Measurements from ENCODE around the gene PSD. TPM values are rescaled to one million over a fixed set of nuclear protein-coding genes. Genes with fewer than 3 reads are reported as not detected.

Gene PSD
- total and polyA plus RNA-seq, 9 of the 15 experiments (the other 6 are each of a cell fraction or from before 2014, with no cell fraction given): 0.11 to 1.7 (median 0.54) TPM; not detected in 2

- TF ChIP-seq PRDM10 (IDR thresholded peaks at IDR 0.05; ENCODE audit: partially characterized antibody) (peak; percentile 47), MAZ (CRISPR knock-in tag; conservative IDR thresholded peaks at IDR 0.05 in 1 of 2, IDR thresholded peaks at IDR 0.05 in 1 of 2) (peak; percentile 98 to 100), RERE (CRISPR knock-in tag; IDR thresholded peaks at IDR 0.05; ENCODE audit: borderline replicate concordance) (no peak), E2F6 (IDR thresholded peaks at IDR 0.05; ENCODE audit: borderline replicate concordance in 1 of 2, extremely low read depth in 1 of 2, insufficient read depth in 1 of 2, insufficient read length in 1 of 2, low read depth in 1 of 2, low read length in 1 of 2, poor library complexity in 1 of 2, severe bottlenecking in 1 of 2) (peak in 1 of 2 experiments; percentile 29), MNT (conservative IDR thresholded peaks at IDR 0.05) (0 out of 4 replicates have a peak, but pooled peaks of 1 of the 2 experiments have one; percentile 32), FOXO4 (CRISPR knock-in tag; IDR thresholded peaks at IDR 0.05) (no peak), ZBTB12 (CRISPR knock-in tag; IDR thresholded peaks at IDR 0.05) (peak; percentile 67)
These were observed 22.9 kb downstream of the PSD start, which contains the start of gene NFKB2 (continued) for GRCh38 chr10:102395400-102396316.
